ENCODE measurements around the gene NOC2L. TPM values are rescaled to one million over a fixed set of nuclear protein-coding genes. Genes with fewer than 3 reads are reported as not detected.

The NOC2L gene
- total RNA-seq, 1 experiment from 2014 or later: 93.4 TPM

DNA sequence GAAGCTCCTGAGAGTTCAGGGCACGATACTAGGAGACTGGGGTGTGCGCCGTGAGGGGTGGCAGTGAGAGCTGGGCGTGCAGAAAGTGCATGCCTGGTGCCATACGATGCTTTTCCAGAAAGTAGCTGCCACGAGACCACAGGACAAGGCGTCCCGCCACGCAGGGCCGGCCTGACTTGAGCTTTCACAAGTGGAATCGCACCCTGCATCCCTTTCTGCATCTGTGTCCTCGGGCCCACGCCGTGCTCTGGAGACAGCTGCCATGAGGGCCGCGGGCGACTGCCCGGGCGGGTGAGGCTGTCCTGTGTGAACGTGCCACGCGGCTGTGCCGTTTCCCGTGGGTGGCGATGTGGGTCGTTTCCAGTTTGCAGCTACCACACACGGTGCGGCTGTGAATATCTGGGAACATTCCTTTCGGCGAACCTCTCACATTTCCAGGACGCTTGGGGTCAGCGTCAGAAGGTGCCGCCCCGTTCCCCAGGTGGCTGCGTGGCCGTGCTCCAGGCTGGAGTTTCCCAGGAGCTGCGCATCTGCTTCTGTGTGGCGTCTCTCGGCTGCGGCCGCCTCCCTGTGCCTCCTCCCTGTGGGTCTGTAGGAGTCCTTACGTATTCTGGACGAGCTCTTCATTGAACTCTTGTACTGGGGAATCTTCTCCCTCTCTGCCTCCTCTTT is 23.8 kb upstream of the NOC2L start:
- H3K9me3 Mint-ChIP-seq (ENCODE audit: unreplicated experiment): no peaks in the 10 kb centered on the region
- peaks cover 7% of the 10 kb centered on the region for H3K36me3 Mint-ChIP-seq (ENCODE audit: insufficient read depth, unreplicated experiment)
- Histone ChIP-seq H3K36me3 (ENCODE audit: control insufficient read depth, insufficient read depth, low read length) (no peaks in the 10 kb centered on the region), H3K4me1 (no peaks in the 10 kb centered on the region), H3K9me3 (no peaks in the 10 kb centered on the region), H3K4me3 (ENCODE audit: low read depth, low read length) (no peak overlapping the region), H3K27me3 (replicated peaks; ENCODE audit: control insufficient read depth, insufficient read depth, low read length) (no peaks in the 10 kb centered on the region)
- H3K27me3 Mint-ChIP-seq (ENCODE audit: insufficient read depth, unreplicated experiment): no peaks in the 10 kb centered on the region
- BruUV-seq (replicated peaks): no TSS peak
- H3K4me1 Mint-ChIP-seq (ENCODE audit: low read depth, unreplicated experiment): peaks cover 6% of the 10 kb centered on the region
- ChIA-PET CTCF (interaction anchor here (0.6 to 1.5 kb wide), 3 partner anchors 24 to 264 kb away, joined by 3 to 7 read pairs (median 5); no protein-coding TSS in a partner anchor), POLR2A (no interaction called here)
- H3K4me3 Mint-ChIP-seq (ENCODE audit: unreplicated experiment): no peak overlapping the region
- intact Hi-C loops (cut with micrococcal nuclease; ENCODE audit: unreplicated experiment): loop anchor here (5.0 kb wide), 1 partner anchor 79 kb away; no protein-coding TSS in a partner anchor
- DNase-seq: no peak
- H3K27ac Mint-ChIP-seq (ENCODE audit: unreplicated experiment): no peak overlapping the region
- TF ChIP-seq, protein P1, sequence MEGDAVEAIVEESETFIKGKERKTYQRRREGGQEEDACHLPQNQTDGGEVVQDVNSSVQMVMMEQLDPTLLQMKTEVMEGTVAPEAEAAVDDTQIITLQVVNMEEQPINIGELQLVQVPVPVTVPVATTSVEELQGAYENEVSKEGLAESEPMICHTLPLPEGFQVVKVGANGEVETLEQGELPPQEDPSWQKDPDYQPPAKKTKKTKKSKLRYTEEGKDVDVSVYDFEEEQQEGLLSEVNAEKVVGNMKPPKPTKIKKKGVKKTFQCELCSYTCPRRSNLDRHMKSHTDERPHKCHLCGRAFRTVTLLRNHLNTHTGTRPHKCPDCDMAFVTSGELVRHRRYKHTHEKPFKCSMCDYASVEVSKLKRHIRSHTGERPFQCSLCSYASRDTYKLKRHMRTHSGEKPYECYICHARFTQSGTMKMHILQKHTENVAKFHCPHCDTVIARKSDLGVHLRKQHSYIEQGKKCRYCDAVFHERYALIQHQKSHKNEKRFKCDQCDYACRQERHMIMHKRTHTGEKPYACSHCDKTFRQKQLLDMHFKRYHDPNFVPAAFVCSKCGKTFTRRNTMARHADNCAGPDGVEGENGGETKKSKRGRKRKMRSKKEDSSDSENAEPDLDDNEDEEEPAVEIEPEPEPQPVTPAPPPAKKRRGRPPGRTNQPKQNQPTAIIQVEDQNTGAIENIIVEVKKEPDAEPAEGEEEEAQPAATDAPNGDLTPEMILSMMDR (IDR thresholded peaks at IDR 0.05; ENCODE audit: insufficient read depth in 1 of 2, low read depth in 1 of 2, low read length in 1 of 2, severe bottlenecking in 1 of 2, unreplicated experiment in 1 of 2): no peak

GRCh38 chr1:981955-982558 is 23.0 kb upstream of the NOC2L start, which contains the start of gene PERM1:
Gene PERM1 (minus strand): TSS chr1:982093. CDS start chr1:981029, 1,064 bp downstream.
- no peaks in the 10 kb centered on the region for H3K36me3 ChIP-seq (ENCODE audit: control insufficient read depth, insufficient read depth, low read length)
- H3K27me3 Mint-ChIP-seq (ENCODE audit: insufficient read depth, unreplicated experiment): no peaks in the 10 kb centered on the region
- H3K9me3 Mint-ChIP-seq (ENCODE audit: unreplicated experiment): no peaks in the 10 kb centered on the region
- DNase-seq: no peak
- no peaks in the 10 kb centered on the region for H3K9me3 ChIP-seq
- TF ChIP-seq, protein P1 (IDR thresholded peaks at IDR 0.05; ENCODE audit: insufficient read depth in 1 of 2, low read depth in 1 of 2, low read length in 1 of 2, severe bottlenecking in 1 of 2, unreplicated experiment in 1 of 2): no peak
- no peak within 1 kb of the TSS for H3K4me3 Mint-ChIP-seq (ENCODE audit: unreplicated experiment)
- H3K27me3 ChIP-seq (replicated peaks; ENCODE audit: control insufficient read depth, insufficient read depth, low read length): no peaks in the 10 kb centered on the region
- intact Hi-C loops (cut with micrococcal nuclease; ENCODE audit: unreplicated experiment): loop anchor here (5.0 kb wide), 1 partner anchor 80 kb away; no protein-coding TSS in a partner anchor
- no peaks in the 10 kb centered on the region for H3K4me1 ChIP-seq
- peaks cover 6% of the 10 kb centered on the region for H3K4me1 Mint-ChIP-seq (ENCODE audit: low read depth, unreplicated experiment)
- peaks cover 9% of the 10 kb centered on the region for H3K36me3 Mint-ChIP-seq (ENCODE audit: insufficient read depth, unreplicated experiment)
- ChIA-PET CTCF (interaction anchor here (1.5 kb wide), 1 partner anchor 82 kb away, joined by 5 read pairs; no protein-coding TSS in a partner anchor), POLR2A (interaction anchor here (0.9 kb wide), 1 partner anchor 18 kb away, joined by 3 read pairs; no protein-coding TSS in a partner anchor)
- H3K4me3 ChIP-seq (ENCODE audit: low read depth, low read length): no peak within 1 kb of the TSS
- no TSS peak for BruUV-seq (replicated peaks)
- no peak within 1 kb of the TSS for H3K27ac Mint-ChIP-seq (ENCODE audit: unreplicated experiment)

DNA sequence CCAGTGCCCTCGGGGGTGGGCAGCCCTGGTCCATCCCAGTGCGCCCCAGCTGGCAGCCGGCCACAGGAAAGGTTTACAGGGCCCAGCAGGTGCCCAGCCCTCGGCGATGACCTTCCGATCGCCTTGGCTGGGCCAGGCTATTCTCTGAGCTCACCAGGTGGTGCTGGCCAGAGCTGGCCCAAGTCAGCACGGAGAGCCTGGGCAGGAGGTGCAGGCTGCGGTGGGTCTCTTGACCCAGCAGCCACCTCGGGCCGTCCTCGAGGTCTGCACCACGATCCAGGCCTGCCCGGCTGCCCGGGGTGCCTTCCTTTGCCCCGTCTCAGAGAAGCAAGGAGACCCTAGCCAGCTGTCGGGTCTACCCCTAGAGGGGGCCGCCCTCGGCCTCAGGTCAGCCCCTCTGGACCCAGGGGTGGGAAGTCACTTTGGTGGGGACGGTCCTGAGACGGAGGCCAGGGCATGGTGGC is 22.5 kb upstream of the NOC2L start:
- TF ChIP-seq, protein P1 (IDR thresholded peaks at IDR 0.05; ENCODE audit: insufficient read depth in 1 of 2, low read depth in 1 of 2, low read length in 1 of 2, severe bottlenecking in 1 of 2, unreplicated experiment in 1 of 2): no peak
- CTCF ChIA-PET: no interaction called here
- Mint-ChIP-seq H3K27me3 (ENCODE audit: insufficient read depth, unreplicated experiment) (no peaks in the 10 kb centered on the region), H3K27ac (ENCODE audit: unreplicated experiment) (no peak overlapping the region), H3K4me1 (ENCODE audit: low read depth, unreplicated experiment) (peaks cover 6% of the 10 kb centered on the region), H3K9me3 (ENCODE audit: unreplicated experiment) (no peaks in the 10 kb centered on the region), H3K36me3 (ENCODE audit: insufficient read depth, unreplicated experiment) (peaks cover 9% of the 10 kb centered on the region), H3K4me3 (ENCODE audit: unreplicated experiment) (no peak overlapping the region)
- no peaks in the 10 kb centered on the region for H3K27me3 ChIP-seq (replicated peaks; ENCODE audit: control insufficient read depth, insufficient read depth, low read length)
- H3K36me3 ChIP-seq (ENCODE audit: control insufficient read depth, insufficient read depth, low read length): no peaks in the 10 kb centered on the region
- no peaks in the 10 kb centered on the region for H3K4me1 ChIP-seq
- no peak overlapping the region for H3K4me3 ChIP-seq (ENCODE audit: low read depth, low read length)
- POLR2A ChIA-PET: interaction anchor here (0.9 kb wide), 1 partner anchor 19 kb away, joined by 3 read pairs; no protein-coding TSS in a partner anchor
- no TSS peak for BruUV-seq (replicated peaks)
- H3K9me3 ChIP-seq: no peaks in the 10 kb centered on the region
- DNase-seq: no peak
- intact Hi-C loops (cut with micrococcal nuclease; ENCODE audit: unreplicated experiment): loop anchor here (5.0 kb wide), 1 partner anchor 81 kb away; no protein-coding TSS in a partner anchor
